HG03439 (cell line): ENCODE results near the gene GLIPR2.
"Not testable (repeated sequence)": the region's sequence is repeated elsewhere in the genome, so short reads cannot be mapped to it uniquely, and the experiment has no call there.

Source experiments
- ATAC-seq: cut with Tn5 transposase; IDR thresholded peaks from one replicate; pipeline ENCODE4 v1.9.1; 2021; ENCODE audit warnings: mild to moderate bottlenecking, moderate library complexity; ENCODE audit not compliant: unreplicated experiment

Gene GLIPR2

DNA sequence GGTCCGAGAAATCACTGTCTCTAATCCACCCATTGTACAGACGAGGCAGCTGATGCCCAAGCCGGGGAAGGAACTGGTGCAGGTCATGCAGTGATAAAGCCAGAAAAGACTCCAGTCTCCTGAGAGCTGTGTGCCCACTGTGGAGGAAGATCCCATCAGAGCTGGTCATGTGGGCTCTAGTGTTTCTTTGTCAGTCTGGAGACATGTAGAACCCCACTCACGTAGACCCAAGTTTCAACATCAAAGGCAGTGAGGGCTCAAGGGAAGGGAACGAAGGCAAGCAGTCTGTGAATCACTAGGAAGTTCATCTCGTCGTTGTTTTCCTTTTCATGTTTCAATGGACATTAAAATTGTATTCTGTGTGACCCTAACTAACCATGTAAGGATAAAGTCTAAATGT lies 14.6 kb upstream of the GLIPR2 start:
- no peak for ATAC-seq

DNA sequence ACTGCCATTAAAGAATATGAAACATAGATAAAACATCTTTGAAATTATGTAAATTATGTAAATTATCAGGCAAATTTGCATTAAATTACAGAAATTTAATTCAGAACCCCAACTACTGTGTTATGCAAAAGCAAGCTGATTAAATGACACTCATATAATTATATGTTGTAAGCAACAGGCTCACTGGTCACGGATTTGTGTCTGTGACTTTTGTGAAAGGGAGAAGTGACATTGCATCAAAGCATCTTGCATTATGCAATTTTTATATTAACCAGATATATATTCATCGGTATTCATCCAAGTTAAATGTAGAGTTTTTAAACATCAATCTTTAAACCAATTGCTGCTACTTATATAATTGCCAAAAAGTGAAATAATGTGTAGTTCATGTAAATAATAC lies 13.0 kb upstream of the GLIPR2 start:
- ATAC-seq = no peak

DNA sequence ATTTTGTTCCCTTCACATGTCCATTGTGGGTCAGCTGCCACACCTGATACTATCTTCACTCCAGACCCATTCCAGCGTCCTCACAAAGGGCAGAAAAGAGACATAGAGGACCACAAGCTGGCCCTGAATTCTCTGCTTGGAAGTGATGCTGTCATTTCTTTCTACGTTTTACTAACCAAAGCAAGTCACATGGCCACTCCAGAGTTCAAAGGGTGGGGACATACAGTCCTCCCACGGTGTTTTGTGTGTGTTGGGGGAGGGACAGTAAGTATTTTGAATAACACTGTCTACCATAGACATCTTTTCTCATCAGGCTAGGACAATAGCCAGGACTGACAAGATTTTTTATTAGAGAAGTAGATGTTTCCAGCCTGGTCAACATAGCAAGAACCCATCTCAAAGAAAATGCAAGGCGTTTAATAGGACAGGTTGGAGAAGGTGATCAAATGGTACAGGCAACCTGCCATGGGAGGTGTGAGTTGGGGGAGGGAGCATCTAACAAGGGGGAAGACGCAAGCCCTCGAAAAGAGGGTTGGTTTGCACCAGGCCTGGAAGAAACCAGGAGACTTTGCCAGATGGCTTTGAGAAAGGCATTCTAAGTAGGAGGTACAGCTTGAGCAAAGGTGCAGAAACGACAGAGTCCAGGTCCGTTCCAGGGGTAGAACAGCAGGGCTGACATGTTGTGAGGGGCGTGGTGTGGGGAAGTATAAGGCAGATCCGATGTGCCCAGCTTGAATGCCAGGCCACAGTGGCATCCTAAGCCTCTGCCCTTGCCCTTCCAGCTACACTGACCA lies 11.3 kb upstream of the GLIPR2 start:
- ATAC-seq = no peak

DNA sequence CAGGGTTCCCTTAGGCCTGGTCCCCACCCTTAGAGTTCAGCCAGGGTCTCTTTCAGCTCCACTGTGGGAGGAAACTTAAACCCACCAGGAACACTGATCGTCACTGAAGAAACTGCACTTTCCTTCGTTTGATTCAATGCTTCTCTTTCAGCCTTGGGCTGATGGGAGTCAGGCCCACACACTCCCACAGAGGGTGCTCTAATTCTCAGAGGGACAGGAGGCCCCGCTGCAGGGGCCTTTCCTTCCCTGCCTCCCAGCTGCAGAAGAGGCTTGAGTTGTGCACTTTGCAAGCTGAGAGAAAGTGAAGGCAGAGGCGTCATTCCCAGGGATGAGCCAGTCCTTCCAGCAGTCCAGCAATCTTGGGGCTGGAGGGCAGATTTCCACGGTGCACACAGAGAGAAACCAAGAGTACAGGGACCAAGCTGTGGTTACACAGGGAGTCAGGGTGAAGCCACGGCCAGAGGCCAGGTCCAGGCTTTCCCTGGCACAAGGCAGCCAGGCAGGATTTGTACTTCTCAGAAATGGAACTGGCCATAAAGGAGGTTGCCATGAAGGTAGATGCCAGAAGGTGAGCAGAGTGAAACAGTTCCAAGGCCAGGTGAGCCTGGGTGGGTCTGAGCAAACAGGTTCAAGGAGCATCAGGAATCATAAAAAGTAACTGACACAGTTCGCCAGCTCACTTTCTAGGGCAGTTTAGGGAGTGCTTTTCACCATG lies 10.4 kb upstream of the GLIPR2 start:
- ATAC-seq = no peak

DNA sequence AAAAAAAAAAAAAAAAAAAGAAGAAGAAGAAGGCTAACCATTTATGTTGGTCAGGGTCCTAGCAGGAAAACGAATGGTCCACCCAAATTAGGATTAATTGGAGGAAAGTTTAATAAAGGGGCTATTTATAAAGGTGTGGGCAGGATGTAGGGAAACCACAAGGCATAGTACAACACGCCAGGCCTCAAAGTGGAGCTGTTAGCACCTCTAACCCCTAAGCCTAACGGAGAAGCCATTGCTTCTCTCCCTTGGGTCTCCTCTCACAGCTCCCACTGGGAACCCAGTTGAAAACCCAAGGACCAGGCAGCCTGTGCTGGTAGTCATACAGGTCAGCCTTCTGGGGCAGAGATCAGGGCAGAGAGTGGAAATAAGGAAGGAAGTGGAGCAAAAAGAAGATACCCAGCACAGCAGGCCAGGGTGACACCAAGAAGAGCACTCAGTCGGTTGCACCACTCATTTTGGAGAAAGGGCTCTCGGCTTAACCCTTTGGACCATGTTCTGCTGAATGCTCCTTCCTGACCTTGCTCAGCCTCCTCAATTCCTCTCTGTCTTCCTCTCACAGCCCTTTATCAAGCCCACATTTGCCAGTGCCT lies 8.8 kb upstream of the GLIPR2 start:
- ATAC-seq = no peak

DNA sequence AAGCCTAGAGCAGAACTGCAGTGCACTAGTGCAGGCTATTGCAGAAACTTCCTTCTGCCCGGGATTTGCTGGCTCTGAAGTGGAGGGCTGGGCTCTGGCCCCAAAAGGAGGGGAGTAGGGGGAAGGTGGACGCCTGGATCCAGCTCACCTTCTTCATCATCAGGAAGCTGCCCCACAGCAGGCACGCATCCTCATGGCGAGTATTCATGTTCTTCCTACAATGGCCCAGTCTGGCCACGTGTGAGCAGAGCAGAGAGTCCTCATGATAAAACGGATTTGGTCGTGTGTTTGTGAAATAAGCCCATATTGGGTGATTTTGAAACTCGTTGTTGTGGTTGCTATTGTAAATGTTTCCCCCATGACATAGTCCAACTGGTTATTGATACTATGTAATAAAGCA lies 8.2 kb upstream of the GLIPR2 start:
- no peak for ATAC-seq

DNA sequence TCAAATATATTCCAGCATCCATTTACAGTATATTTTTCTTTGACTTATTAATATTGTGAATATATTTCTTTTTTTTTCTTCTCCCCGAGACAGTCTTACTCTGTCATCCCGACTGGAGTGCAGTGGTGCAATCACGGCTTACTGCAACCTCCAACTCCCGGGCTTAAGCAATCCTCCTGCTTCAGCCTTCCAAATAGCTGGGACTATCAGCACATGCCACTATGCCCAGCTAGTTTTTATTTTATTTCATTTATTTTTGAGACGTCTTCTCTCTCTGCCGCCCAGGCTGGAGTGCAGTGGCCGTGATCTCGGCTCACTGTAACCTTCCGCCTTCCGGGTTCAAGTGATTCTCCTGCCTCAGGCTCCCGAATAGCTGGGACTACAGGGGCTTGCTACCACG lies 7.4 kb upstream of the GLIPR2 start:
- ATAC-seq = no peak

DNA sequence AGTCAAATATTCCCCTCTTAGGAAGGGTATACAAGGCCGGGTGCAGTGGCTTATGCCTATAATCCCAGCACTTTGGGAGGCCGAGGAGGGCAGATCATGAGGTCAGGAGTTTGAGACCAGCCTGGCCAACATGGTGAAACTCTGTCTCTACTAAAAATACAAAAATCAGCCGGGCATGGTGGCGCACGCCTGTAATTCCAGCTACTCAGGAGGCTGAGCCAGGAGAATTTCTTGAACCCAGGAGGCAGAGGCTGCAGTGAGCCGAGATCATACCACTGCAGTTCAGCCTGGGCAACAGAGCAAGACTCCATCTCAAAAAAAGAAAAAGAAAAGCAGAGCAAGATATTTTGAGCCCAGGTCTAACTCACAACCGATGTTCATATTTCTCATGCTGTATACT lies 4.9 kb upstream of the GLIPR2 start:
- not testable (repeated sequence) for ATAC-seq

DNA sequence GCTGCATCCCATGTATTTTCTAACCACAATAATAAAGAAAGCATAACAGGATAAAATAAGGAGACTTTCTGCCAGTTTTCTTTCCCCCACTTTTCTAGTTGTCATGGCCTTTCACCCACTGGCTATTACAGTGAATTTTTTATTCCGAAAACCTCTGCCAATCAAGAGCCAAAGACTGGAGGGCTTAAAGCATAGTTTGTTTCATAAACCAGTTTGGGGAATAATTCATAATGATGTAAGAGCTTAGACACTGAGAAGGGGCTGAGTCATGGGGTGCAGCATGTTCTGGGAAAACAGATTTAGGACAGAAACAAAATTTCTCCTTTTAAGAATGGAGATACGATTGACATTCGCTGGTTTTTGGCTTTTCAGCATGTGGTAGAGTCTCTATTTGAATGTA lies 4.4 kb upstream of the GLIPR2 start:
- ATAC-seq = no peak

DNA sequence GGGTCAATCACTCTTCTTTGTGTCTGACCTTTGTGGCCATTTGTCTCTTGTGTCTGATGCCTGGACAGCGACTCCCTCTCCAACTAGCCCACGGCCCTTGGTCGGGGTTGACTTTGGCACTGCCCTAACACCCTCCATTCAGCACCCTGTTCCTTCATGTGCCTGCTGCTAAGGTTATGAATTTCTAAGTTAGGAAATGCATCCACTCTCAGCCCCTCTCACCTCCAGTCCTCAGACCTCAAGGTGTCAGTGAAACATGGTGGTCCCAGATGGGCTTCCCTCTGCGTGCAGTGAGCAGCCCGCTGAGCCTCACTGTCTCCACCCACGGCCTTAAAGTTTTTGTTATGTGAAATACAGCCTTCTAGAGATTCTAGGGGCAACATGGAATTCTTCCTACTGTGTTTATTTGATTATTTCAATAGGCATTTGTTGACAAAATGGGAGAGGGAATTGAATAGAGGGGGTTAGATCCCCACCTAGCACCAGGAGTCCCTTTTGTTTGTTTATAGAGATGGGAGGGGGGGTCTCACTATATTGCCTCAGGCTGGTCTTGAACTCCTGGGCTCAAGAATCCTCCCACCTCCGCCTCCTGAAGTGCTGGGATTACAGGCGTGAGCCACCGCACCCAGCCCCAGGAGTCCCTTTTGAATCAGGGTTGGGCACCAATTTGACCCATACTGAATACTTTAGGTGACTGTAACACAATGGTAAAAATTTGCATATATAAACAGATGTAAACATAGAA lies 1.6 kb upstream of the GLIPR2 start:
- no peak for ATAC-seq

DNA sequence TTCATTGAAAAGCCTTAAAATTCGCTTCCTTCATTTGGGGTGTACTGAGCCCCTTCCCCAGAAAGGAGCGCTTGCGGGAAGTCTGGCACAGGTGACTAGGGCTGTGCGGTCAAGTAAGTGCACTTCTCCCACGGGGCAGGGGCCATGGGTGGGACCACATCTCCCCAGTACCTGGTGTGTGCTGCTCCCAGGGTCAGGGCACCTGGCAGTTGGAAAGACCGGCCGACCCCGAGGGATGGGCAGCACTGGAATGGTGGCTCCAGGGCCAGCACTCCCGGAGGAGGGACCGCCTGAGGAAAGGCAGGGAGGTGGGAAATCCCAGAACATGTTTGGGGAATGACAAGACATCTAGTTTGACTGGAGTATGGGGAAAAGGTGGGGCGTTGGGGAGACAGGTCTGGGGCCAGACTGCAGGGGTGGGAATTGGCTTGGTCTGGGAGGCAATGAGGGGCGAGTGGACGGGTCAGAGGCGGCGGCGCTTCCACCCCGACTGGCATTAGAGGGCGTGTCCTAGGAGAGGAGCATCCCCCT lies 727 bp upstream of the GLIPR2 start:
- no peak for ATAC-seq

DNA sequence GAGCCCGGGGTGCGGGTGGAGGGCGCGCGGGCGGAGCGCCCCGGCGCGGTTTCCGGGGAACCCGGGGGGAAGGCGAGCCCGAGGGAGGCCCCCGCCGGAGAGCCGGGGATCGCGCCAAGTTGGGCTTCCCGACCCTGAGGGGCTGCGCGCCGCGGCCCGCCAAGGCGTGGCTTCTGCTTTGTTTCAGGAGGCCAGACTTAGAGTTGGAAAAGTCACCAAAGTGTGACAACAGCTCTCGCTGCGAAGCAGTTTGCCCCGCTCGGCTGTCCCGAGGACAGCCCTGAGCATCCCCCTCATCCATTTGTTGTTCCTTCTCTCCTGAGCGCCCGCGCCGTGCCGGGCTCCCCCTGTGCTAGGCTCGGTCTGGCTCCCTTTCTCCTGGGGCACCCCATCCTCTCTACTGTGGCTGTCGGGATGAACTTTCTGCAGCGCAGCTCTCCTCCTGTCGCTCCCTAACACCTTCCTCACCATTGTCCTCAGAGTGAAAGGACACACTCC lies 410 bp downstream of the GLIPR2 start:
- ATAC-seq = peak; percentile 41

DNA sequence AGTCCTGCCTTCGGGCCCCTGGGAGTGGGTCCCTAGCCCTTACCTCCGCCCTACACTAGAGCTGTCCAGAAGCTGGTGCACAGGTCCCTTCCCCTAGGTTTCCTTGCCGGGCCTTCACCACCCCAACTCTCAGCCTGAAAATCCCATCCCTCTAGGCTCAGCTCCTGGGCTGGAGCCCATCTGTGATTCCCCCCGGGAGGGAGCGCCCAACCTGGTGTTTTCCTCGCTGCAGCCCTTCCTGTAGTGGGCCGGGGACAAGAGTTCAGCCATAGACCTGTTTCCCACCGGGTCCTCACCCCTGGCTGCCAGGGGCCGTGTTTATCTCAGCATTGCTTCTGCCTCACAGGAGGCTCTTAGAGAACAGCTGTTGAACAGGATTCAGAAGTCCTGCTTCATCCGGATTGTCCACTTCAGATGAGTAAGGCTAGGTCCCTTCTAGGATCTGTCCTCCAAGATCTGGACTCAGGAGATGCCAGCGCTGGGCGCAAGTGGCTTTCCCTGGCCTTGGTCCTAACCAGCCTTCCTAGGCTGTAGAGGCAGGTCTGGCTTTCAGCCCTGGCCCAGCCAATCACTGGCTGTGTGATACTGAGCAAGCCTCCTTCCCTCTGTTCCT lies 965 bp downstream of the GLIPR2 start:
- no peak for ATAC-seq

DNA sequence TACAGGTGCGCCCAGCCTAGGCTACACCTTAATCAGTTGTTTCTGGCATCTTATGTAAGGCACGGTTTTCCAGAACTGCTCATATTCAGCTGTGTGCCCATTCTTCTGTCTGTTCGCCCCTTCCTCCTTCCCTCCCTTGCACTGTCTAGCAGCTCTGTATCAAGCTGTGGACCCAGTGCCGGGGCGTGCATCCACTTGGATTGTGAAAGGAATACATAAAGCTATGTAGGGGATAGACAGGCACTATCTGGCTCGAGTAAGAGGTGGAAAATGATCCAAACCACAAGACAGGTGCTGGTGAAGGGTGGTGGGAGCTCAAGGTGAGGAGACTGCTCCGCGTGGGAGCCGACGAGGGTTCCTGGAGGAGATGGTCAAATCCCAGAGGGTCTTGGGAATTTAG lies 2.0 kb downstream of the GLIPR2 start:
- ATAC-seq = no peak

DNA sequence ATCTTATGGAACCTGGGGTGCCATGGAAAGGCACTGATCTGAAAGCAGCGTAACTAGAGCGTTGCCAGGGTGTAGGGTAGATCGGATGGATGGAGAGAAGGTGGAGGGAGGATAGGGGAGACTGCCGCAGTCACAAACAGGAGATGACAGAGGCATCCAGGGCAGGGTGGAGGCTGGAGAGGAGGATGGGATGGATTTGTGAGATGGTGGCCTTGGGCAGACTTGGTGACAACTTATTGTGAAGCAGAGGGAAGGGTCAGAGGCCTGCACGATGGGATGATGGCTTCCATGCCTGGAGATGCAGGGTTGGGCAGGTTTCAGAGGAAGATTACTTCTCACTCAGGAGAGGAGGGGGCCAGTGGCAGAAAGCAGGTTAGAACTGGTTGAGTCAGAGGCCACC lies 2.4 kb downstream of the GLIPR2 start:
- no peak for ATAC-seq

DNA sequence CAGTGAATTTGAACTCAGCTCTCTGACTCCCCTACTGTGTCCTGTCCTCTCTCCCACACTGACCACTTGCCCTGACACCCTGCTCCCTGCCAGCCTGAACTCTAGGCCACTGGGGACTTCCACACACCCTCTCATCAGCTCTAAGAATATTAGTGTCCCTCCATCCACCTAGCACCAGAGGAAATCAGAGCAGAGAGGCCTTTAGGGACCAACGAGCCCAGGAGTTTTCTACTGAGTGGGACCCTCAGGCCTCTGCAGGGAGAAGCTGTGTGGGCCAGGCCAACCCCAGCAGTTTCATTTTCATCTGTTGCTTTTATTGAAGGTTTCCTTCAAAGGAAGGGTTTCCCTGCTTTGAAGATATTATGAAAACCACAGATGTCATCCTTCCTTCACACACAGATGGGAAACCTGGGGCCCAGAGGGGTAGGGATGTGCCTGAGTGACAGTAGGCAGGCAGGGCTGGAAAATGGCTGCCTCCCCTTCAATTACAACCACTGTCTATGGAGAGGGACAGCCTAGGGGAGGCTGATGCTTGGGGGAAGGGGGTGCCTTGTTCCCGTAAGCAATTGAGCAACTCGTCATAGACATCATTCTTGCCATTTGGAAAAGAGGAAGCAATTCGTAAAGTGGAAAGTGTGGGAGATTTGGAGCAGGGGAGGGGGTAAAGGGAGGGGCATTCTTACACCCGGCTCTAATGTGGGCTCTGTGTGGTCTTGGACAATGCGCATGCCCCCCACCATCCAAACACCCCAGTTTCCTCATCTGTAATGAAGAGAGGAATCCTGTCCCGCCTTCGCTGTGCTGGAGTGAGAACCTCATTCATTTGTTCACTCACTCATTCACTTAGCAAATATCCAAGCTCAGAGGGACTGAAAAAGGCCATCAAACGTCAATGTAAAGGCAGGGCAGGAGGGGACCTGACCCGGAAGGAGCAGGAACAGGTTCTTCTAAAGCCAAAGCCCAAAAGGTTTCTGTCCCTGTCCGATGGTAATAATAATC lies 3.9 kb downstream of the GLIPR2 start:
- no peak for ATAC-seq

DNA sequence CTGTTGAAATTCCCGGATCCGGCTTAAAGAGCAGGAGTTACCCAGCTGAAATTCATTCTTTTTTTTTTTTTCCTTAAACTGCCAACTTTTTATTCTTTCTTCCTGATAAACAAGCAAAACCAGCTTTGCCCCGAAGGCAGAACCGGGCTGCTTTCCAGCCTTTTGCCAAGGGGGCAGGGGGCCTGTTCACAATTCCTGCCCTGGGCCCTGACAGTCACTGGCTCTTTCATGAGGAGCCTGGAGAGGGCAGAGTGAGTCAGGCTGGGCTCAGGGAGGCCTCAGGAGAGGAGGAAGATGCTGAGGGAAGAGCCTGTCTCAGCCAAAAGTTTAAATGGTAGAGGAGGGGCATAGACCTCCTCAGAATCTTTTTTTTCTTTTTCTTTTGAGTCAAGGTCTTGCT lies 4.8 kb downstream of the GLIPR2 start:
- ATAC-seq = no peak

DNA sequence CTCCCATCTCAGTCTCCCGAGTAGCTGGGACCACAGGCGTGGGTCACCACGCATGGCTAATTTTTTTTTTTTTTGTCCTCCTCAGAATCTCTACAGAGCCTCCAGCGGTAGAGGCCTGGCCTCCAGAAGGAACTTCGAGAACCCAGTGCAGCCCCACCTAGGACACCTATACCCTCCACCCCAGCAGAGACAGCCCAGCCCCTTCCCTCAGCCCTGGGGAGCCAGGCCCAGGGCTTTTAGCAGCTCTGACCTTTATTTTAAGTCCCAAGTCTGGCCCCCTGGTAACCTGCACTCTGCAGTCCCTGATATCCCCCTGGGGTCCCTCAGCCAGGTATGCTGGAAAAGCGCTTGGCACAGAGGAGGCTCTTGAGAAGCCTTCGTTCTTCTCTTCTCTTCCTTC lies 5.2 kb downstream of the GLIPR2 start:
- ATAC-seq = no peak

DNA sequence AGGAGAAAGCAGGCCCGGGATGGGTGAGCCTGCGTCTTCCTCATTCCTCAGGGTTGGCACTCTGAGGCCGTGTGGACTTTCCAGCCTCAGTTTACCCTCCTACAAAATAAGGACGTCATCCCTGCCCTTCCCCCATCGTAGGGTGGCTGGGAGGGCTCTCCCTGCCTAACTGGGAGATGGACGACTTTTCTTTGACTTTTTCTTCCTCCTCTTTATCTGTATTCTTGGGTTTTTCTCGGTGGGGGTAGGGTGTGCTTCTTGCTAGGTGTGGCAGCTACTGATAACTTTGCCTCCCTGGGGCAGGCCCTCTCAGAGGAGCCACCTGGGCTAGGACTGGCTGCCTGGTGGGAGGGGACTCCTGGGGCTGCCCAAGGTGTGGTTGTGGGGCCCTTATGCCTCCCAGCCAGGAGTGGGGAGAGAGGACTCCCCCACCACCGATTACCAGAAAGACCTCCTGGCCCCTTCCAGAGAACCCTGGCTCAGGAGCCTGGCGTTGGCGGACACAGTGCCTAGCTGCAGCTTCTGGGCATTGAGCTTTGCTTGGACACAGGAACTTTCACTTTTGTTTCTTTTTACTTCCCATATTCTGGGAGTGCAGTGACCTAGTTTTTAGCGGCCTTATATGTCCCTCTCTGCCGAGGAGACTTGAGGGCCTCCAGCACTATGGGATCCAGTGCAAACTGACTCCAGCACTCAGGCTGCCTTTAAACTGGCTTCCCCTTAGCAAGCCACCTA lies 6.1 kb downstream of the GLIPR2 start:
- no peak for ATAC-seq
